GM19328 (cell line): ENCODE measurements around the gene DMRT1.
A peak's percentile ranks its signal among the peaks of the same experiment; 100 is the strongest.
"Not testable (repeated sequence)": the region's sequence is repeated elsewhere in the genome, so short reads cannot be mapped to it uniquely, and the experiment has no call there.

Experiments
- ATAC-seq: cut with Tn5 transposase; IDR thresholded peaks from one replicate; pipeline ENCODE4 v1.9.1; 2021; ENCODE audit warnings: mild to moderate bottlenecking, moderate library complexity; ENCODE audit not compliant: unreplicated experiment

Gene DMRT1

DNA sequence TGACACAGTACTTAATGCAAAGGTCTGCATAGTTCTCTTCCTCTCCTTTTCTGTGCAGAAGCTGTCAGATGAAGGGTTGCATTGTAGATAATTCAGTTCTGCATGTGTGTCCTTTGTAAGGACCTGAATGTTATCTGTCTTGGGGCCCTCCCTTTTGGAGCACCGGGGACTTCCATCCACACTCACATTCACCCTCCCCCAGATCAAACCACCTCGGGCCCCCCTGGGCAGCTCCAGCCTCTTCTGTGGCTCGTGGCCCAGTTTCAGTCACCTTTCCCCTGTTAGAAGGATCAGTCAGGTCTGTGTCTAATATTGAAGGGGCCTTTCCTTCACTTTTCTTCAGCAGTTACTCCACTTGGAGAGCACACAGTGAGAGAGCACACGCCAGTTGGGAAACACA is 11.0 kb downstream of the DMRT1 start:
- ATAC-seq = no peak

DNA sequence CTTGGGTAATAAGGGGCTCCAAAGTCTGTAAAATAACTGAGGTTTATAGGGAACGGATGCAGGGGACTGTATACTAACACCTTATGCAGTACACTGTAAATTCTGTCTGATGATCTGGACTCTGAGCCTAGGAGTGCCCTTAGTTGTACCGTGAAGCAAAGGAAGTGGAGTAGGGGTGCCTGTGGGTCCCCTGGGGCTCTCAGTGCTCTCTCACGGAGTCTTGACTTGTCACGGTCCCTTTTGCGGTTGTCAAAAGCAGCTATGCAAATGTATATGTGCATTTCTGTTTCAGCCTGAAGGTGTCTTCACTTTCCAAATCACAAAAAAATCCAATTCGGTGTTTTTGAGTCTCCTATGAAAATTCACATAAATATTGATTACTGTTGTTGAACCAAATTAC is 17.8 kb downstream of the DMRT1 start:
- peak; percentile 100 for ATAC-seq

- no peak for ATAC-seq
These were observed 19.2 kb downstream of the DMRT1 start for GRCh38 chr9:860706-861105.

DNA sequence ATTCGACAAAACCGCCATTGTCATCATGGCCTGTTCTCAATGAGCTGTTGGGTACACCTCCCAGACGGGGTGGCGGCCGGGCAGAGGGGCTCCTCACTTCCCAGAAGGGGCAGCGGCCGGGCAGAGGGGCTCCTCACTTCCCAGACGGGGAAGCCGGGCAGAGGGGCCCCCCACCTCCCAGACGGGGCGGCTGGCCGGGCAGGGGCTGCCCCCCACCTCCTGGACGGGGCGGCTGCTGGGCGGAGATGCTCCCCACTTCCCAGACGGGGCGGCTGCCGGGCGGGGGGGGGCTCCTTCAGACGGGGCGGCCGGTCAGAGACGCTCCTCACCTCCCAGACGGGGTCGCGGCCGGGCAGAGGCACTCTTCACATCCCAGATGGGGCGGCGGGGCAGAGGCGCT is 20.0 kb downstream of the DMRT1 start:
- ATAC-seq = not testable (repeated sequence)

GRCh38 chr9:875119-875962 is 33.8 kb downstream of the DMRT1 start:
- ATAC-seq = no peak

GRCh38 chr9:876425-876824 is 34.9 kb downstream of the DMRT1 start:
- no peak for ATAC-seq

GRCh38 chr9:878239-878638 is 36.7 kb downstream of the DMRT1 start:
- no peak for ATAC-seq

GRCh38 chr9:880725-881124 is 39.2 kb downstream of the DMRT1 start:
- peak; percentile 45 for ATAC-seq

- no peak for ATAC-seq
These were observed 41.0 kb downstream of the DMRT1 start for GRCh38 chr9:882416-882924.

DNA sequence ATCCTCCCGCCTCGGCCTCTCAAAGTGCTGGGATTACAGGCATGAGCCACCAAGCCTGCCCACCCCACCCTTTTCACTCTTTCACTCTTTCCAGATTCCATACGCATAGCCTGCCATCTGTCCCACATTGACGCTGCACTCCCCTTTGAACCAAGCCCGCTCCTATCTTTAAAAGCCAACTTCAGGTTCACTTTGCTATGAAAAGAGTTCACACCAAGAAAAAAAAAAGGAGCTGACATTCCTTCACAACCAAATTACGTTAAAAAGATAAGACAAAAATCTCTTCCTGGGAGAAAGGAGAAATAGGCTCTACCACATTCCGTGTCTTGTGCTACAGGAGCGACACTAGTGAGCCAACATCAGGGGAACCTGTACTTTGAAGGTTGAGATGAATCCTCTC is 41.5 kb downstream of the DMRT1 start:
- ATAC-seq = no peak

GRCh38 chr9:886886-887285 is 45.4 kb downstream of the DMRT1 start:
- ATAC-seq = no peak

DNA sequence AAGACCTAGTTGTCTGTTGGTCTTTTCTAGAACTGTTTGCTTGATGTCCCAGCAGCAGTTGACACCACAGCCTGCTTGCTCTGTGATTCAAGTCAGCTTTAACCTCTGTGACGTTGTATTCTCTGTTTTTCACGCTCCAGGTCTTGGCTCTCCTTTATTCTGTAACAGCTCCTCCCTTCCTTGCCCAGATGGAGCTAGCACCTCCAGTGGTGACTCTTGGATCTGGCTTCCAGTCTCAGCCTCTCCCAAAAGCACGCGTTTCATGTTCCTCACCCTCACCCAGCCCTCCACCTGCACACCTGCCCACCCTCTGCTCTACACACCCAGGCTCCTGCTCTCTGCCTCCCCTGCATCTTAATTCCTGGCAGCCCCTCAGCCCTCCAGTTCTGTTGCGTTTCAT is 50.6 kb downstream of the DMRT1 start:
- no peak for ATAC-seq

- no peak for ATAC-seq
These were observed 51.6 kb downstream of the DMRT1 start for GRCh38 chr9:893115-893514.

DNA sequence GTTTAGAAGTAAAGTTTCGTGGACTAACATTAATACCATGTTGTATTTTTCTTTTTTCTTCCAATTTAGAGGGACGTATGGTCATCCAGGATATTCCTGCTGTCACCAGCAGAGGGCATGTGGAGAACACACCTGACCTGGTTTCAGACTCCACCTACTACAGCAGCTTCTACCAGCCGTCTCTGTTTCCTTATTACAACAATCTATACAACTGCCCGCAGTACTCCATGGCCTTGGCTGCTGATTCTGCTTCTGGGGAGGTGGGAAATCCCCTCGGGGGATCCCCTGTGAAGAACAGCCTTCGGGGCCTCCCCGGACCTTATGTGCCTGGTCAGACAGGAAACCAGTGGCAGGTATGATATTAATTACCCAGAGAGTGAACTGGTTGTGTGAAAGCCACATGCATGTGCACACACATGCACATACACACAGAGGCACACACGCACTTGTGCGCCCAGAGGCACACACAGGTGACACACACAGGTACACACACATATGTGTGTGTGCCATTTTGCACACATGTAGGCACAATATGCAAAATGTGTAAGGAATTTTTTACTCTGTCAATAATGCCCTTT is 52.4 kb downstream of the DMRT1 start:
- peak; percentile 96 for ATAC-seq

DNA sequence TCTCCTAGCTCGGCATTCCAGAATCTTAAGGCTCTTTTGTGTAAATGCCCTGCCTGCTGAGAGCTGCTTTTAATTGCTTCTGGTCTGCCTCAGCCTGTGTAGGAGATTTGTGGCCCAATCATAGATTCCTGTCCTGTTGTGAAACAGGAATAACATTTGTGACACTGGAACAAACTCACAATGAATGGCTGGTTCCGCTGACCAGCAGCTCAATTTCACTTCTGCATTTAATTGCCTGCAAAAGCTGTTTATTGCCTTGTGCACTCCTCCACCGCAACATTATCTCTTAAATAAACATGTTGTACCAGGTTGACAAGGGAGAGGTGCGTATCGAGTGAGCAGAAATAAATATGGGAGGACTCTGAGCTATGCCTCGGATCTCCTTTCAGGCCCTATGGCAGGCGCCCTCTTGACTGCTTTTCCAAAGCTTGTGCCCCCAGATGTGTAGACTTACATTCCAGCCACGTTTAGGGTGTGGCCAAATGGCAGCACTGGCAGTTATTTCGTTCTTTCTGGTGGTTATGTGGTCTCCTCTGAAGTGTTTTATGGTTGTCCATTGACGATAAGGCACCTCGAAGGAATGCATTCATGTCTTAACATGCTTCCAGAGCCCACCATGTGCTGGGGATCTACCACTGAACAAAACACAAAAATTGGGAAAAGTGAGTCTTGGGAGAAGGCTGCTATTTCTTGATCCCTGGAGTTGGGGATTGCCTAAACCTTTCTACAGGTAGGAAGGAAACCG is 58.1 kb downstream of the DMRT1 start:
- ATAC-seq = no peak

GRCh38 chr9:903886-904285 is 62.4 kb downstream of the DMRT1 start:
- ATAC-seq = no peak

- ATAC-seq = no peak
These were observed 64.4 kb downstream of the DMRT1 start for GRCh38 chr9:905906-906305.

GRCh38 chr9:908536-909205 is 67.2 kb downstream of the DMRT1 start:
- ATAC-seq = no peak

GRCh38 chr9:911005-911404 is 69.5 kb downstream of the DMRT1 start:
- no peak for ATAC-seq

DNA sequence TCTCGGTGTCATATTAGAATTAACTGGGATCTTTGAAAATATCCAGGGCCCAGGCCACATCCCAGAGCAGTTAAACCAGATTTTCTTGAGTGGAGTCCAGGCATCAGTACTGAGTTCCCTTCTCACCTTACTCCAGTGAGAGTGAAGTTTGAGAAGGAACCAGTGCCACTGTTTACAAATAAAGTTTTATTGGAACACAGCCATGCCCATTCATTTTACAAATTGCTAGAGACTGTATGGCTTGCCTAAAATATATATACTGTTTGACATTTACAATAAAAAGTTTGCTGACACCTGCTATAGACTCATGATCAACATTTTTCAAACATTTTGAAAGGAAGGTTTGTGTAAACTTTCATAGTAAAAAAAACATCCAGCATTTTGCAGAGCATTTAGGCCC is 71.3 kb downstream of the DMRT1 start:
- no peak for ATAC-seq

- not testable (repeated sequence) for ATAC-seq
These were observed 72.0 kb downstream of the DMRT1 start for GRCh38 chr9:913526-913925.
